ENCODE data around the gene TAL1.

The TAL1 gene

DNA sequence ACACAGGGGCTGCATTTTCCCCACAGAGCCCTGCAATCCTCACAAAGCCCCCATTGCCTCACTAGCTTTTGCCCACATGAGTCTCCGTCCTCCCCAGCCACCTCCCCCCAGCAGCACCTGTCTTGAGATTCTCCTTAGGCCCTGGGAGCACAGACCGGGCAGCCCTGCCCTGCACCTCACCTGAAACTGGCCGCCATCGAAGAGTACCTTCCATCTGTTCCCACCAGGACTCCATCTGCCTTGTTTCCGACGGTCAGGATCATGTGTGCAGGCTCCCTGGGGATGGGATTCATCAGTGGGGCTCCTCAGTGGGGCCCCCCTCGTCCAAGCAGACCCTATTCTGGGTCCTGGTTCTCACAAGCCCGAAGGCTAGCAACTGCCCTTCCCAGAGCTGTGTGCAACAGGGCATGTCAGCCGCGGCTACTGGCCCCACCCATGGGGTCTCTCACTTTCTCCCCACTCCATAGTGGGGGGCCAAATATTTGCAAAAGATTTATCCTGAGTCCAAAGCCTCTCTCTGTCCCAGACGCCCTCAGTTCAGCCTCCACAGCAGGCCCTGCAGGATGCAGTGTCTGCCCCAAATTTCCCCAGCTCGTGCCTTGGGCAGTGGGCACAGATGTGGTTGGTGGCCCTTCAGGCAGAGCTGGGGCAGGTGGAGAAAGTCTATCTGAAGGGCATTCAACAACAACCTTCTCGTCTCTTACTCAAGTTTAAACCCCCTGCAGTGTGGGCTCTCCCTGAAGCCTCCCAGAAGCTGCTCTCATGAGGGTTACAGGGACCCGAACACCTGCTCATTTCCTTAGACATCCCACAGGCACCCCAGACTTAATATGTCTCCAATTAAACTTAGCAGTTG lies 47.0 kb downstream of the TAL1 start:
- H3K9me3 ChIP-seq (ENCODE audit: control insufficient read depth, low read length) = no peaks in the 10 kb centered on the region
- peaks cover 10% of the 10 kb centered on the region for H3K4me1 ChIP-seq (ENCODE audit: control insufficient read depth, insufficient read depth, low read length)
- H3K36me3 ChIP-seq (ENCODE audit: control insufficient read depth, insufficient read depth, low read length, severe bottlenecking) = no peaks in the 10 kb centered on the region
- no peak overlapping the region for H3K4me3 ChIP-seq (ENCODE audit: low read length)
- DNase-seq (ENCODE audit: low read depth) = no peak
- peaks cover 37% of the 10 kb centered on the region for H3K27me3 ChIP-seq (replicated peaks; ENCODE audit: control insufficient read depth, insufficient read depth, low read length)
- H3K9ac ChIP-seq (ENCODE audit: low read length) = no peak overlapping the region

GRCh38 chr1:47184090-47184821 lies 47.8 kb downstream of the TAL1 start:
- H3K9ac ChIP-seq (ENCODE audit: low read length) = no peak overlapping the region
- no peak overlapping the region for H3K4me3 ChIP-seq (ENCODE audit: low read length)
- no peaks in the 10 kb centered on the region for H3K9me3 ChIP-seq (ENCODE audit: control insufficient read depth, low read length)
- peaks cover 10% of the 10 kb centered on the region for H3K4me1 ChIP-seq (ENCODE audit: control insufficient read depth, insufficient read depth, low read length)
- DNase-seq (ENCODE audit: low read depth) = no peak
- peaks cover 39% of the 10 kb centered on the region for H3K27me3 ChIP-seq (replicated peaks; ENCODE audit: control insufficient read depth, insufficient read depth, low read length)
- no peaks in the 10 kb centered on the region for H3K36me3 ChIP-seq (ENCODE audit: control insufficient read depth, insufficient read depth, low read length, severe bottlenecking)

DNA sequence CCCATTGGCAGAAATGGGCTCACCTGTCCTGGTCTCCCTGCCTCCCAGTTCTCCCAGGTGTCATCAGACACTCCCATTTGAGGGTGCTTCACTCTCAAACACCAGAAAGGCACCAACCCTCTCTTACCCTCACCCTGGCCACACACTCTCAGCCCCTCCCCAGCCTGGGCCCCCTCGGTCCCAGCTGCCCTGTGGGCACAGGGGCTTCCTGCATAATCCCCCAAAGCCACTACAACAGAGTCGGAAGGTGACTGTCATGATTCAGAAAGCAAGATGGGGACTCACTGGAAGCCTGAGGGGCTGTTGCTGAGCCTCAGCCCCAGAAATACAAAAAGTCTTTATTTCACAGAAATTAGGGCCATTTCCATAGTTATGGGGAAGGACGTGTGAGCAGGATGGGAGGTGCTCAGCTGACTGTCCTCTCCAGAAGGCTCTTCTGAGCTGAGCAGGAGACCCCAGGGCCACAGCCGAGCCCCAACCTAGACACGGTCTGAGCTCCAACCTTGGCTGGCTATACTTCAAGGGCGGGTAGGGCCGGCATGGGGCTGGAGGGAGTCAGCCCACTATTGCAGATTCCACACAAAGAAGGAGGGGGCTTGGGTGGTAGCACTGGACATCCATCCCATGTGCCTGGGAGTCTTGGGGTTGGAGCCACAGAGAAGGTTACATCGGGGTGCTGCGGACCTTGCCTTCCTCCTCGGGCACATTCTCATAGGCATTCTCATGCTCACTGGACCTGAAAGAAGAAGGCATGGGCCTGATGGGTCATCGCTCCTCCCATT lies 48.5 kb downstream of the TAL1 start:
- Histone ChIP-seq H3K9ac (ENCODE audit: low read length) (no peak overlapping the region), H3K4me3 (ENCODE audit: low read length) (no peak overlapping the region), H3K27me3 (replicated peaks; ENCODE audit: control insufficient read depth, insufficient read depth, low read length) (peaks cover 39% of the 10 kb centered on the region), H3K9me3 (ENCODE audit: control insufficient read depth, low read length) (no peaks in the 10 kb centered on the region), H3K4me1 (ENCODE audit: control insufficient read depth, insufficient read depth, low read length) (peaks cover 14% of the 10 kb centered on the region), H3K36me3 (ENCODE audit: control insufficient read depth, insufficient read depth, low read length, severe bottlenecking) (no peaks in the 10 kb centered on the region)
- DNase-seq (ENCODE audit: low read depth) = no peak

DNA sequence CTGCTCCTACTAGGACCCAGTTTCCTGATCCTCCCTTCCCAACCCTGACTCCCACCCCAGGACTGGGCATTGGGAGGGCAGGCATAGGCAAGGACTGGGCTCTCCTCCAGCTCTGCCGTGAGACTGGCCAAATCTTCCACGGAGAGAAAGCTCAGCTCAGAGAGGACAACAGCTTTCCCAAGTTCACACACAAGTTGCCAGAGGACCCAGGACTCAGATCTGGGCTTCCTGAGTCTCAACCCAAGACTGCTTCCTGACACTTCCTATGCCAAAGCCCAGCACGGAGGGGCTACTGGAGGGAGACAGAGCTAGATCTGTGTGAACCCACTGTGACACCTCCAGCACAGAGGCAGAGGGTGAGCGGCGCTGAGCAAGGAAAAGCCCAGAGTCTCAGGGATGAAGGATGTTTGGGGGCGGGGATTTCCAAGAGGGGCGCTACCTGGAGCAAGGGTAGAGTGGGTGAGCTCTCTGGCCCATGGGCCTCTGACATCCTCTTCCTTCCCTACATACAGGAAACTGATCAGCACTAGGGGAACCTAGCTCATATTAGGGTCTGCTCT lies 49.3 kb downstream of the TAL1 start:
- Histone ChIP-seq H3K27me3 (replicated peaks; ENCODE audit: control insufficient read depth, insufficient read depth, low read length) (peaks cover 39% of the 10 kb centered on the region), H3K9me3 (ENCODE audit: control insufficient read depth, low read length) (no peaks in the 10 kb centered on the region), H3K4me3 (ENCODE audit: low read length) (no peak overlapping the region), H3K36me3 (ENCODE audit: control insufficient read depth, insufficient read depth, low read length, severe bottlenecking) (no peaks in the 10 kb centered on the region), H3K9ac (ENCODE audit: low read length) (no peak overlapping the region), H3K4me1 (ENCODE audit: control insufficient read depth, insufficient read depth, low read length) (peaks cover 15% of the 10 kb centered on the region)
- no peak for DNase-seq (ENCODE audit: low read depth)

GRCh38 chr1:47181955-47182675 lies 49.9 kb downstream of the TAL1 start:
- H3K36me3 ChIP-seq (ENCODE audit: control insufficient read depth, insufficient read depth, low read length, severe bottlenecking) = no peaks in the 10 kb centered on the region
- peaks cover 15% of the 10 kb centered on the region for H3K4me1 ChIP-seq (ENCODE audit: control insufficient read depth, insufficient read depth, low read length)
- DNase-seq (ENCODE audit: low read depth) = no peak
- H3K9ac ChIP-seq (ENCODE audit: low read length) = no peak overlapping the region
- no peak overlapping the region for H3K4me3 ChIP-seq (ENCODE audit: low read length)
- no peaks in the 10 kb centered on the region for H3K9me3 ChIP-seq (ENCODE audit: control insufficient read depth, low read length)
- H3K27me3 ChIP-seq (replicated peaks; ENCODE audit: control insufficient read depth, insufficient read depth, low read length) = peaks cover 39% of the 10 kb centered on the region

DNA sequence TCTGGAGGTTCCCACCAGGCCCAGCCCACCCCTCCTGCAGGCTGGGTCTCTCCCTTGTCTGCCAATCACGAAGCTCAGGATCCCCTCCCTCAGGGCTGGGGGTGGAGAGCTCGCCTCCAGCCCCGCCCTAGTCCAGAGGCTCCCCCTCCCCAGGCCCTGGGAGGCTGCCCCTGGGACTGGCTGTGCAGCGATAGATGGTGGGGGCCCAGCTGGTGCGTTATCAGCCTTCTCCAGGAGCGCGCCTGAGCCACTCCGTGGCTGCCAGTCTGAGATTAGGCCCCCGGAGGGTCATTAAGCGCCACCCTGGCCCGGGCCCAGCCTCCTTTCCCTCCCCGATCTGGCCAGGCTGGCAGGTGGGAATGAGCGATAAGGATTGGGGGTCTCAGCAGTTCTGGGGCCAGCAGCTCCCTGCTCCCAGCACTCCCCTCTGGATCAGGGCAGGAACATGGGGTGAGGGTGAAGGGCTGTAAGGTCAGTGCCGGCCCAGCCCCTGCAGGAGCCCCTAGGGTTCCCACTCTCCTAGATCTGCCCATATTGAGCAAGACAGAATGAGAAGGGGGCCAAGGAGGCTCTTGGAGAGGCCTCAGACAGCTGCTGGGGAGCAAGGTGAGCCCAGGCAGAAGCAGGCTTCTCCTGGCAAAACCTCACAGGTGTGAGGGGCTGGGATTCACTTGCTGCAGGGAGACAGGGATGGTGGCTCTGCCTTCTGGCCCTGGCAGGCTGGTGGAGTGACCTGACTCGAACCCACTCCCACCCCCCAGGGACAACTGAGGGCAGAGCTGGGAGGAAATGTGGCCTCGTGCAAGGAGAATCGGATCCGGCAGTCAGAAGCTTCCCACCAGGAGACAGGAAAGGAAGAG lies 50.7 kb downstream of the TAL1 start:
- Histone ChIP-seq H3K4me3 (ENCODE audit: low read length) (no peak overlapping the region), H3K36me3 (ENCODE audit: control insufficient read depth, insufficient read depth, low read length, severe bottlenecking) (no peaks in the 10 kb centered on the region), H3K9ac (ENCODE audit: low read length) (no peak overlapping the region), H3K9me3 (ENCODE audit: control insufficient read depth, low read length) (no peaks in the 10 kb centered on the region), H3K27me3 (replicated peaks; ENCODE audit: control insufficient read depth, insufficient read depth, low read length) (peaks cover 39% of the 10 kb centered on the region), H3K4me1 (ENCODE audit: control insufficient read depth, insufficient read depth, low read length) (peaks cover 15% of the 10 kb centered on the region)
- no peak for DNase-seq (ENCODE audit: low read depth)

- Histone ChIP-seq H3K4me1 (ENCODE audit: control insufficient read depth, insufficient read depth, low read length) (peaks cover 15% of the 10 kb centered on the region), H3K36me3 (ENCODE audit: control insufficient read depth, insufficient read depth, low read length, severe bottlenecking) (no peaks in the 10 kb centered on the region), H3K9ac (ENCODE audit: low read length) (no peak overlapping the region), H3K27me3 (replicated peaks; ENCODE audit: control insufficient read depth, insufficient read depth, low read length) (peaks cover 39% of the 10 kb centered on the region), H3K9me3 (ENCODE audit: control insufficient read depth, low read length) (no peaks in the 10 kb centered on the region), H3K4me3 (ENCODE audit: low read length) (no peak overlapping the region)
- no peak for DNase-seq (ENCODE audit: low read depth)
Observed at GRCh38 chr1:47180603-47181094, 51.4 kb downstream of the TAL1 start.

GRCh38 chr1:47179988-47180563 lies 51.9 kb downstream of the TAL1 start:
- H3K4me1 ChIP-seq (ENCODE audit: control insufficient read depth, insufficient read depth, low read length) = peaks cover 15% of the 10 kb centered on the region
- no peak overlapping the region for H3K9ac ChIP-seq (ENCODE audit: low read length)
- peak overlapping the region; percentile 75 for H3K4me3 ChIP-seq (ENCODE audit: low read length)
- peaks cover 39% of the 10 kb centered on the region for H3K27me3 ChIP-seq (replicated peaks; ENCODE audit: control insufficient read depth, insufficient read depth, low read length)
- no peak for DNase-seq (ENCODE audit: low read depth)
- H3K9me3 ChIP-seq (ENCODE audit: control insufficient read depth, low read length) = no peaks in the 10 kb centered on the region
- no peaks in the 10 kb centered on the region for H3K36me3 ChIP-seq (ENCODE audit: control insufficient read depth, insufficient read depth, low read length, severe bottlenecking)

- H3K4me3 ChIP-seq (ENCODE audit: low read length) = peak overlapping the region; percentile 75
- no peaks in the 10 kb centered on the region for H3K36me3 ChIP-seq (ENCODE audit: control insufficient read depth, insufficient read depth, low read length, severe bottlenecking)
- H3K4me1 ChIP-seq (ENCODE audit: control insufficient read depth, insufficient read depth, low read length) = peaks cover 15% of the 10 kb centered on the region
- H3K9ac ChIP-seq (ENCODE audit: low read length) = peak overlapping the region; percentile 78
- peaks cover 36% of the 10 kb centered on the region for H3K27me3 ChIP-seq (replicated peaks; ENCODE audit: control insufficient read depth, insufficient read depth, low read length)
- H3K9me3 ChIP-seq (ENCODE audit: control insufficient read depth, low read length) = no peaks in the 10 kb centered on the region
- DNase-seq (ENCODE audit: low read depth) = peak; percentile 97
Observed at GRCh38 chr1:47179017-47179987, 52.7 kb downstream of the TAL1 start.

Measured in adipocyte (in vitro differentiated cells).